ENCODE measurements around the gene LEP. TPM values are rescaled to one million over a fixed set of nuclear protein-coding genes. Genes with fewer than 3 reads are reported as not detected.

Gene LEP
- polyA plus RNA-seq (ENCODE audit: insufficient read length in 12 of 12), result under 1 TPM in 6 of 12 donors, not detected in 6; 0.04 to 0.88 (median 0.10) TPM
- long read RNA-seq, donor 1, result 0 reads
- long read RNA-seq, donor 2, result 0 reads
- long read RNA-seq, donor 3, result 0 reads
- long read RNA-seq, donor 4, result 0 reads
- long read RNA-seq, donor 5, result 0 reads
- long read RNA-seq, donor 6, result 0 reads
- long read RNA-seq, donor 7, result 0 reads
- long read RNA-seq, donor 8, result 0 reads
- long read RNA-seq, donor 9, result 0 reads
- long read RNA-seq, donor 10, result 0 reads
- long read RNA-seq, donor 11, result 0 reads

DNA sequence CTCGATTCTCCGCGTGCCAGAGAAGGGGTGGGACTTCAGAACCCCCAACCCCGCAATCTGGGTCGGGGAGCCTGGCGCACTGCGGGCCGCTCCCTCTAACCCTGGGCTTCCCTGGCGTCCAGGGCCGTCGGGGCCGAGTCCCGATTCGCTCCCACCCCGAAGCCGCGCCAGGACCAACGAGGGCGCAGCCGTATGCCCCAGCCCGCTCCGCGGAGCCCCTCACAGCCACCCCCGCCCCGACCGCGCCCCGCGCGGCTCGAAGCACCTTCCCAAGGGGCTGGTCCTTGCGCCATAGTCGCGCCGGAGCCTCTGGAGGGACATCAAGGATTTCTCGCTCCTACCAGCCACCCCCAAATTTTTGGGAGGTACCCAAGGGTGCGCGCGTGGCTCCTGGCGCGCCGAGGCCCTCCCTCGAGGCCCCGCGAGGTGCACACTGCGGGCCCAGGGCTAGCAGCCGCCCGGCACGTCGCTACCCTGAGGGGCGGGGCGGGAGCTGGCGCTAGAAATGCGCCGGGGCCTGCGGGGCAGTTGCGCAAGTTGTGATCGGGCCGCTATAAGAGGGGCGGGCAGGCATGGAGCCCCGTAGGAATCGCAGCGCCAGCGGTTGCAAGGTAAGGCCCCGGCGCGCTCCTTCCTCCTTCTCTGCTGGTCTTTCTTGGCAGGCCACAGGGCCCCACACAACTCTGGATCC, at the start of gene LEP:
Gene LEP (plus strand): TSS at position 583 of the 691 bp plus-strand sequence. CDS start 10,741 bp downstream, outside the sequence.
- DNase-seq, result no peak

- DNase-seq, result no peak
These were observed 48.5 kb upstream of the LEP start for GRCh38 chr7:128192497-128193142.

DNA sequence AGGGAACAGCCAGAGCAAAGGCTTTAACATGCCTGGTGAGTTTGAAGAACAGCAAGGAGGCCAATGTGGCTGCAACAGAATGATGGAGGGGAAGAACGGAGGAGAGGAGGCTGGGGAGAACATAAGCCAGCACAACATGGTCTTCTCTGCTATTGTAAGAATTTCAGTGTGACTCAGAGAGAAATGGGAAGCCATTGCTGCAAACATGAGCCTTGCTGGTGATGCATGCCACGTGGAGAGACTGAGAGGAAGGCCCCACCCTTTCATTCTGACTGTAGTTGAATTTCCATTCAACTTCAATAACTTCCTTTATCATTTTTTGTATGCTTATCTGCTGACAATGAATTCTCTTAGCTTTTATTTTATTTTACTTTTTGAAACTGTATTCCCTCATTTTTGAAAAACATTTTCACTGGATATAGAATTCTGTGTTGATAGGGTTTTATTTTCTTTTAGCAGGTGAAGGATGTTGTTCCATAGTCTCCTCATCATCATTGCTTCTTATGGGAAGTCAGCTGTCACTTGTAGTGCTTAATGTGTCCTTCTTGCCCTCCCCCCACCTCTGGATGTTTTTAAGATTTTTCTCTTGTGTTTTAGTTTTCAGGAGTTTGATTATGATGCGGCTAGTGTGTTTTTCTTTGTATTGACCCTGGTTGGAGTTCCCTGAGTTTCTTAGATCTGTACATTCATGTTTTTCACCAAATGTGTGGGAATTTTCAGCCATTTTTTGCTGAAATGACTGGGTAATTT, 46.4 kb upstream of the LEP start:
- DNase-seq, result no peak

- DNase-seq, result no peak
These were observed 43.5 kb upstream of the LEP start for GRCh38 chr7:128197589-128197988.

DNA sequence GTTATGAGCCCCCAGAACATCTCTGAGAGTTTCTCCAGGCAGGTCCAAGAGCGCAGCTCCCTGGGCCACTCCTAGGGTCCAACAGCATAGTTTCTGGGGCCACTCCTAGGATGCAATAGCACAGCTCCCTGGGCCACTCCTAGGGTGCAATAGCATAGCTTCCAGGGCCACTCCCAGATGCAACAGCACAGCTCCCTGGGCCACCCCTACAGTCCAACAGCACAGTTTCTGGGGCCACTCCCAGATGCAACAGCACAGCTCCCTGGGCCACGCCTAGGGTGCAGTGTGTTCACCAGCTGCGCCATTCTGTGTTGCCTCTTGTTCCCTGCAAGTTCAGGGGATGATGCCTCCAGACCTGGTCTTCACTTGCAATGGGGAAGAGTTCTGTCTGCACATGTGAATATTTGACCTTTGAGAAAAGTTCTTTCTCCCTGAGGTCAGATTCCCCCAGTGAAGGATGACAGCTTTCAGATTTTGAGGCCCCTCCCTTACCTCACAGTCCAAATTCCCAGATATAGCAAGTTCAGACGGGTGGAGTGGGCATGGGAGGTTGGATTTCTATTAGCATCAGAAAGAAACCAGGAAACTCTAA, 43.0 kb upstream of the LEP start:
- no peak for DNase-seq

DNA sequence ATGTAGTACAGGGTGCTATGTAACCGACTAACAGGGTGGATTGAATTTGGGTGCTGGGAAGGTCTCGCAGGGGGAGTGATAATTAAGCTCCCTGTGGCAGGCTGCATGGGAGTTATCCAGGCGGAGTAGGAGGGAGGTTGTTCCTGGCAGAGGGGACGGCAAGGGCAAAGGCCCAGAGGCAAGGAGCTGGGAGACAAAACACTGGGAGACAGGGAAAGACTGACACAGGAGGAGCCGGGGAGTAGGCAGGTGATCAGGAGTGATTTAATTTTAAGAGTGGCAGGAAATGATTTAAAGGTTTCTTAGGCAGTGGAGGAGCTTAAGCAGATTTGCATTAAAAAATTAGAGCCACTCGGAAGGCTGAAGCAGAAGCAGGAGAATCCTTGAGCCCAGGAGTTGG, 40.7 kb upstream of the LEP start:
- no peak for DNase-seq

- DNase-seq, result no peak
These were observed 39.9 kb upstream of the LEP start for GRCh38 chr7:128201067-128201689.

DNA sequence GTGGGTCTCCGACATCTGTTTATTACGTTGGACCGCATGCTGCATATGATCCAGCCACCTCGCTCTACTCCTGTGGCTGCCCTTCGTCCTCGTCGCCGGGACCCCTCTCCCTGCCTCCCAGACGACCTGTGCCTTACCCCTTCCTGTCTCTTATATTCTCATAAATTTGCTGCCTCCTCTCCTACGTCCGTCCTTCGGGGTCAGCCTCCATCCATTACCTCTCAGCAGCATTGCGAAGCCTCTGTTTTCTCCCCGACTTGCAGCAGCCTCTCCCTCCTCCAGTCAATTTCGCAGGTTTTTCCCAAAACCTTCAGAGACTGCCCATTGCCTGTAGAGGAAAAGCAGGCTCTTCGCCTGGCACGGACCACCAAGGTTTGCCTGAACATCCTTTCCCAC, 39.4 kb upstream of the LEP start:
- DNase-seq, result no peak

GRCh38 chr7:128202287-128202957, 38.7 kb upstream of the LEP start:
- no peak for DNase-seq

DNA sequence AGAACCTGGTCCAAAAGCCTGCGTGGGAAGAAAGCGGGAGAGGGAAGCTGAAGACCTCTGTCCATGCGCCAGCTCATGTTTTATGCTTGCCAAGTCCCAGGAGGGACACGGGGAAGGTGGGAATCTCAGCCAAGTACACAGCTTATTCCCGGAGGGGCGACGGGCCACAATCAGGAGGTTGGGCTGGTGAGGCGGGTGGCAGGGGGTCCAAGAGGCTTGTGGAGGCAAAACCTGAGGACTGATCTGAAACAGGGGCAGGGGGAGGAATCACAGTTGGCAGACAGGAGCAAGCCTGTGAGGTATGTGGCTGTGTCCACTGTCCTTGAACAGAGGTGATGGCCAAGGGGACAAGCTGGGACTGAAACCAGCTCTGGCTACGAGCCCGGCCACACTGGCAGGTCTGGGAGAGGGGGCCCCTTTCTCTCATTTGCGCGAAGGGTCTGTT, 38.0 kb upstream of the LEP start:
- DNase-seq, result no peak

- no peak for DNase-seq
These were observed 37.3 kb upstream of the LEP start for GRCh38 chr7:128203710-128204214.

DNA sequence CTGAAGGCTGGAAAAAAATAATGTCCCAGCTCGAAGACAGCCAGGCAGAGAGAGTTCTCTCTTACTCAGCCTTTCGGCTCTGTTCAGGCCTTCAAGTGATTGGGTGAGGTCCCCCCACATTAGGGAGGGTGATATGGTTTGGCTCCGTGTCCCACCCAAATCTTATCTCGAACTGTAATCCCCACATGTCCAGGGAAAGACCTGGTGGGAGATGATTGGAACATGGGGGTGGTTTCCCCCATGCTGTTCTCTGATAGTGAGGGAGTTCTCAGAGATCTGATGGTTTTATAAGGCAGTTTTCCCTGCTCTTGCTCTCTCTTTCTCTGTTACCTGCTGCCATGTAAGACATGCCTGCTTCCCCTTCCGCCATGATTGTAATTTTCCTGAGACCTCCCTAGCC, 36.6 kb upstream of the LEP start:
- no peak for DNase-seq

DNA sequence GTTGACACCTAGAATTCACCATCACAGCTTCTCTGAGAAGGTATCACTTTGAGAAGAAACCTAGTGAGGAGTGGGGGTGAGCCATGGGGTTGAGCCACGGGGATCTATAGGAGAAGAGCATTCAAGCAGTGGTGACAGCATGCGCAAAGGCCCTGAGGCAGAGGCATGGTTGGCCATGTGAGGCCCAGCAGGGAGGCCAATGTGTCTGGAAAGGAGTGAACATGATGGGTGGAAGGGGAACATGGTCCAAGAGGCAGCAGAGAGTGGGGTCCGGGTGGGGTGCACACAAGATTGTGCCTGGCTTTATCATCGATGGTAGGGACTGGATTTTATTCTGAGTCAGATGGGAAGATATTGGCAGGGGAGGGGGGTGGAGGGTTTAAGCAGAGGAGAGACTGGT, 36.0 kb upstream of the LEP start:
- DNase-seq, result no peak

- DNase-seq, result no peak
These were observed 34.9 kb upstream of the LEP start for GRCh38 chr7:128206017-128206746.

- no peak for DNase-seq
These were observed 34.2 kb upstream of the LEP start for GRCh38 chr7:128206747-128207500.

DNA sequence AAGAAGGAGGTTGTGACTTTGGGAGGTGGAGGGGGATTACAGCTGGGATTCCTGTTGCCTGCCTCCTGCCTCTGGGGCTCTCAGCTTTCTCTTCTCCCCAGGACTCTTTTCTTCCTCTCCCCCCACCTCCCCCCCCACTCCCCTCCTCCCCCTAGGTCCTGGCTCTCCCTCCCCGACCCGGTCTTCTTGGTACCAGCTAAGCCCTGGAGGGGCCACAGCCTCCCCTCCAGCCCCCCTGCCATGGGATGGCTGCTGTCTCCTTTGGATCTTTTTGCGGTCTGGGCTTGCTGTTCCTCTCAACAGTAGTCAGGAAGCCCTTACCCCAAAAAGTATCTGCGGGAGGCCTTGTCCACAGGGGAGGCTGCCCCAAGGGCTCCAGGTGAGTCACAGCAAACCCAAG, 33.5 kb upstream of the LEP start:
- DNase-seq, result no peak

- peak; percentile 82 for DNase-seq
These were observed 31.6 kb upstream of the LEP start for GRCh38 chr7:128209229-128210035.

DNA sequence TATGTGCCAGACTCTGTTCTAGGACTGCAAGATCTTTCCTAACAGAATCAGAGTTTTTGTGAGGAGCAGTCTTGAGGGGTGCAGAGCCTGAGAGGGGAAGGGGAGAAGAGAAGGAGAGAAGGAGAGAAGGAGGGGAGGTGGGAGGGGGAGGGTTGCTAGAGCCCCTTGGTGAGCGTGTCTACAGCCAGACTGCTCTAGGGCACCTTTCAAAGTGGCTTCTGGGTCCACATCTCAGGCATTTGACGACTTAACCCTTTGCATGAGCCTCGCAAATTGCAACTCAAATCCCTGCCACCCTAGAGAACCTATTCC, 31.1 kb upstream of the LEP start:
- DNase-seq, result no peak
